NT2/D1 (cell line): Measurements from ENCODE around the gene P2RY11.

Experiments
- DNase-seq: peaks from one replicate; pipeline ENCODE4 v3.0.0-alpha.2; 2011; ENCODE audit warnings: low read depth, low spot score
- H3K27me3 ChIP-seq: 2 replicates; pipeline ENCODE4 v1.6.0; 2011; ENCODE audit warnings: mild to moderate bottlenecking; ENCODE audit not compliant: insufficient read length, insufficient read depth
- H3K36me3 ChIP-seq: 2 replicates; pipeline ENCODE4 v1.6.1; 2011; ENCODE audit warnings: mild to moderate bottlenecking, low read length, mixed read lengths; ENCODE audit not compliant: insufficient read depth, insufficient read length
- H3K4me1 ChIP-seq: 2 replicates; pipeline ENCODE4 v1.5.1; 2011; ENCODE audit not compliant: insufficient read depth, insufficient read length
- H3K4me3 ChIP-seq: 2 replicates; pipeline ENCODE4 v1.5.1; 2011; ENCODE audit warnings: low read depth; ENCODE audit not compliant: insufficient read length
- H3K9ac ChIP-seq: 2 replicates; pipeline ENCODE4 v1.6.0; 2011; ENCODE audit warnings: low read depth; ENCODE audit not compliant: insufficient read length
- H3K9me3 ChIP-seq: 2 replicates; pipeline ENCODE4 v1.5.1; 2011; ENCODE audit warnings: mild to moderate bottlenecking, low read length; ENCODE audit not compliant: insufficient read depth
- SUZ12 ChIP-seq: IDR thresholded peaks from 2 replicates; pipeline ENCODE4 v1.6.1; 2011; ENCODE audit not compliant: insufficient read length, insufficient read depth; ENCODE audit errors: extremely low read depth
- YY1 ChIP-seq: IDR thresholded peaks from 2 replicates; pipeline ENCODE4 v1.6.1; 2011; ENCODE audit not compliant: insufficient read length, insufficient read depth
- ZNF274 ChIP-seq: IDR thresholded peaks from 2 replicates; pipeline ENCODE4 v1.6.1; 2011; ENCODE audit warnings: mild to moderate bottlenecking, low read depth, low read length

P2RY11 gene

DNA sequence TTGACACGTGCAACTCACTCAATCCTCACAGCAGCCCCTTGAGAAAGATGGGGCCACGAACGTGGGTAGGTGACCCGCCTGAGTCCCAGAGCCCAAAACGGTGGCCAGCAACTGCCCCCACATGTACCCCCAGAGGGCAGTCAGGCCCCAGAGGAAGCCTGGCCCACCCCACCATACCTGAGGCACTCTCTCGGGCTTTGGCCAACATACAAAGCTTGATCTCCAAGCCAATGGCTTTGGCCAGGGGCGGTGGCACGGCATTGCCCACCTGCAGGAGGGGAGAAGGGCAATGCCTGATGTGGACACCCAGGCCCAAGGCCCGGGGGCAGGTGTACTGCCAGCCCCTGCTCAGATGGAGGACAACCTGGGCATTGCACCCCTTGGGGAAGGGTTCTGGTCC lies 22.5 kb downstream of the P2RY11 start:
- Histone ChIP-seq H3K4me1 (peaks cover 7% of the 10 kb centered on the region), H3K36me3 (peaks cover 92% of the 10 kb centered on the region), H3K27me3 (no peaks in the 10 kb centered on the region), H3K9ac (no peak overlapping the region), H3K4me3 (no peak overlapping the region), H3K9me3 (no peaks in the 10 kb centered on the region)
- DNase-seq: no peak
- TF ChIP-seq SUZ12 (no peak), YY1 (no peak), ZNF274 (no peak)

DNA sequence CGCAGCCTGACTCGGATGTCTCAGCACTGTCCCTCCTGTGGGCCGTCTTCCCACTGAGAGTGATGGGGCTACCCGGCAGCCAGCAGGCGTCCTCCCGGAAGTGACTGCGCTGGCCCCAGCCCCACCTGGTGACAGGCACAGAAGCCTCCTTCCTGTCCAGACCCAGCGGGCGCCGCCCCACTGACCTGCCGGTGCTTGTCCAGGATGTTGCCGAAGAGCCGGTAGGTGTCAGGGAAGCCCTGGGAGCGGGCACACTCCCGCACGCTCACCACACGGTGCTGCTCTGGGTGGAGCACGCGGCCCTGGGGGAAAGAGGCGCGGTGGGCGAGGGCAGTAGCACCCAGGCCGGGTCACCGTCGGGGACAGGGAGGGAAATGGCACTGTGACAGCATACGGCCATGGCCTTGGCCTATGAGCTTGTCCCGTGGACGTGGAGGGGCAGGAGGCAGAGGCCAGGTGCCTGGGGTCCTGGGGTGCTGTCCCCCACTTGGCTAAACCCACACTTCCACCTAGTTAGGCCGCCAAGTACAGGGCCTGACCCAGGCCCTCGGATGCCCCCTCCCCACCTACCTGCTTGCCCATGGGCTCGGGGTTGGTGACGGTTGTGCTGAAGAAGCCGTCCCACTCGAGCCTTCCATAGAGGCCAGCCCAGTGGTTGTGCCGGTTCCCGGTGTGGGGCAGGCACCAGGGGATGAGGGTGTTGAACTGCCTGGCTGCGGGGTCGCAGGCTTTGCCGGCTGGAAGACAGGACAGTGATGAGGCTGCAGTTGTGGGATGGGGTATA lies 24.2 kb downstream of the P2RY11 start:
- Histone ChIP-seq H3K9me3 (no peaks in the 10 kb centered on the region), H3K36me3 (peaks cover 95% of the 10 kb centered on the region), H3K4me3 (no peak overlapping the region), H3K9ac (no peak overlapping the region), H3K27me3 (no peaks in the 10 kb centered on the region), H3K4me1 (peaks cover 7% of the 10 kb centered on the region)
- DNase-seq: no peak
- TF ChIP-seq SUZ12 (no peak), YY1 (no peak), ZNF274 (no peak)

DNA sequence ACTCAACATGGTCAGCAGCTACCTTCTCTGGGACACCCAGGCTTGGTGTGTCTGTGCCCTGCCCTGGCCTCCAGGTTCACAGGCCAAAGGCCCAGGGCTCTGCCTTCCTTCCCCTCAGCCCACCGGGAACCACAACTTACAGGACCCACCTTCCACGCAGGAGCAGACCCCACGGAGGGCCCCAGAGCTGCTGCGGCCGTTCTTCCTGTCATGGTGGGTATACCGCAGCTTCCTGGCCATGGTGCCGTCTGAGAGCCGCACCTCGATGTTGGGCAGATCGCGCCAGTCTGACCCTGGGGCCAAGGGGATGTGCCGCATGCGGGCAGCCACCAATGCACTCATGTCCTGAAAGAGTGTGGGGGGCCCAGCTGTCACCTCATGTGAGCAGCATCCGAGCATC lies 25.4 kb downstream of the P2RY11 start:
- Histone ChIP-seq H3K36me3 (peaks cover 96% of the 10 kb centered on the region), H3K9me3 (no peaks in the 10 kb centered on the region), H3K27me3 (no peaks in the 10 kb centered on the region), H3K4me3 (no peak overlapping the region), H3K4me1 (peaks cover 7% of the 10 kb centered on the region), H3K9ac (no peak overlapping the region)
- TF ChIP-seq SUZ12: no peak
- no peak for TF ChIP-seq YY1
- TF ChIP-seq ZNF274: no peak
- DNase-seq: no peak

DNA sequence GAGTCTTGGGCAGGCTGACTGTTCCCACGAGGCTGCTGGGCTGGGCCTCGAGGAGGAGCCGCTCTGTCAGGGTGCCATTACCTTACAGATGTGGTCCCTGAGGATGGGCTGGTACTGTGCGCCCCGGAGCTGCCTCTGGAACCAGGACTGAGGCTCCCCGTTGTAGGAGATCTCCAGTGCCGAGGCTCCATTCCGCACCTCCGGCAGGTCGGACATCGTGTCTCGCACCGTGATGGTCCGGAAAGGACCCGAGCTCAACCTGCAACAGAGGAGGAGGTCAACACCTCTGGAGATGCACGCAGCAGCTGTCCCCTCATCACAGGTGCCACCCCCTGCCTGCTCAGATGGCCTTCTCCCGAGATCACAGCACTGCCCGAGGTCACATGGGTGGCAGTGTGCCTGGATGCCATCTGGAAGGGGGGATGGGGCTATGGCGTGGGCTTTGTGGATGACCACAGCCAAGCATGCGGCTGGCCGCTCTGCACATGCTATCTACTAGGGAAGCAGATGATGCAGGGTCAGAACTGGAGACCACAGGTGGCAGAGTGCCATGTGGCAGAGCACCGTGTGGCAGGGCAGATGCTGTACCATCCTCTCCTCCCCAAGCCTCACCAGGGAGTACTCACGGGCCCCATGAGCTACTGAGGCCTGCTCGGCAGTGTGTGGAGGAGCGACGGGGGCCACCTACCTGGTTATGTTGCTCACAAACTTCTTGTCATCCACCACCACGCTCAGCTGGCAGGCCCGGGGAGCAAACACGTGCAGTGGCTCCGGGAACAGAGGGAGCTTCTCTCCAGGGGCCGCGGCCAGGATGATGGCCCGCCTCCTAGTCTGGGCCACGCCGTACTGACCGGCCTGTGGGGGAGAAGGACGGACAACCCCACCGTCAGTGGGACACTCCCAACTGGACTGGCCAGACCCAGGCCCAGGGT lies 26.5 kb downstream of the P2RY11 start:
- Histone ChIP-seq H3K36me3 (peaks cover 98% of the 10 kb centered on the region), H3K27me3 (no peaks in the 10 kb centered on the region), H3K9me3 (no peaks in the 10 kb centered on the region), H3K4me3 (no peak overlapping the region), H3K4me1 (peaks cover 7% of the 10 kb centered on the region), H3K9ac (no peak overlapping the region)
- TF ChIP-seq ZNF274 (no peak), SUZ12 (no peak)
- no peak for DNase-seq

DNA sequence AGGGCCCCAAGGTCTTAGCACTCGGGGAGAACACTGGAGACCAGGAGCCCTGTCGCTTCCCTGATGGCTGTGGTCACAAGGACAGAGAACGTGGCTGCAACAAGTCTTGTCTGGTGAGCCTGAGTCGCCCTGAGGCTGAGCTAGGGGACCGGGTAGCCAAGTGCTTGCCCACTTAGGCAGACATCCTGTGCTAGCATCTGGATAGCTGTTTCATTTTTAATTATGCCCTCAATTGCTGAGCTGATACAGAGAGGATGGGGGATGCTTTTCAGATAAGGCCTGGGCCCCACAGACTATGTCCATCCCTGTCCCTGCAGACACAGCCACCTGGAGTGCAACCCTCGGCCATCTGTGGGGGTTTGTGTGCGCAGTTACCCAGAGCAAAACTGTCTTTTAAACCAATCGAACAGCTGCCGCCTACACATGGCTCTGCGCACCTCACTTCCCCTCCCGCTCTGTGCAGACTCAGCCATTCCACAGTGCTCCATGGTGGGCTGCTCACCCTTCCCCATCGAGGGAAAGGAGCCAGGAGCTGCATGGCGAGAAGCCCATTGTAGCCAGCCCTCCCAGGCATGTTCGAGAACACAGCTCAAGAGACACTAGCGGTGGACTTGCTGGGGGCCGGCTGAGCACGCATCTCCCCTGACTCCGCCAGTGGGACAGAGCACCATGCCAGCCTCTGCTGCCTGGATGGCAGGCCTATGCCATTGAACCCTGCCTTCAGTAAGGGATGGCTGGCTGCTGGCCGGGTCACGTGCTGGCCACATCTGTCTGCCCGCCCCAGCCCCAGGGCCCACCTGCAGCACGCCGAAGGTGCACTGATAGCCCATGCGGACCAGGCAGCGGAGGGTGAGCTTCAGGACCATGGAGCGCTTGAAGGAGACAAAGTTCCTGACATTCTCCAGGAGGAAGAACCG lies 27.6 kb downstream of the P2RY11 start:
- DNase-seq: no peak
- H3K36me3 ChIP-seq: peaks cover 98% of the 10 kb centered on the region
- H3K9ac ChIP-seq: no peak overlapping the region
- no peak for TF ChIP-seq YY1
- TF ChIP-seq SUZ12: no peak
- no peak for TF ChIP-seq ZNF274
- H3K27me3 ChIP-seq: no peaks in the 10 kb centered on the region
- no peaks in the 10 kb centered on the region for H3K9me3 ChIP-seq
- peaks cover 7% of the 10 kb centered on the region for H3K4me1 ChIP-seq
- H3K4me3 ChIP-seq: no peak overlapping the region

DNA sequence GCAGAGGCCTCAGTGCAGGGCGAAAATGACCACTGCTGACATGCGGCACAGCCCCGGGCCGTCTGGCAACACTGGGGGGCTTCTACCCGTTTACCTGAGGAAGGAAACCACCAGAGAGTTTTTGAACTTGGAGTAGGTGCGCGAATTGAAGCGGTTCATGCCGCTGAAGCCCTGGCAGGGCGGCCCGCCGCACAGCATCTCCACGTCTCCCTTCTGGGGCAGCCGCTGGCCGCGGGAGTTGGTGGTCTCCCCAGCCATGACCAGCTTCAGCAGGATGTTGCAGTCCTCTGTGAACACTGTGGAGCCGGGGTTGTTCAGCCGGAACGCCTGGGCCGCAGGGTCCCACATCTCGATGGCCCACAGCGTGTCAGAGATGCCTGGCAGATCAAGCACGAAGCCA lies 28.5 kb downstream of the P2RY11 start:
- Histone ChIP-seq H3K27me3 (no peaks in the 10 kb centered on the region), H3K4me3 (no peak overlapping the region), H3K36me3 (peaks cover 98% of the 10 kb centered on the region), H3K9me3 (no peaks in the 10 kb centered on the region), H3K4me1 (peaks cover 7% of the 10 kb centered on the region), H3K9ac (no peak overlapping the region)
- no peak for TF ChIP-seq YY1
- TF ChIP-seq ZNF274: no peak
- no peak for TF ChIP-seq SUZ12
- no peak for DNase-seq
